ENCODE data around the gene U2AF1L4. TPM values are rescaled to one million over a fixed set of nuclear protein-coding genes. Genes with fewer than 3 reads are reported as not detected.

Gene U2AF1L4
- total and polyA plus RNA-seq, 10 of the 15 experiments (the other 5 are each of a cell fraction or from before 2014, with no cell fraction given): 7.9 to 21.6 (median 15.1) TPM

- no peak overlapping the region for H2AFZ ChIP-seq (ENCODE audit: control insufficient read depth, low read depth, low read length)
- intact Hi-C loops (cut with micrococcal nuclease; ENCODE audit: unreplicated experiment): no loop called here
- ChIA-PET POLR2A (interaction anchor here (0.6 to 2.2 kb wide), 2 partner anchors 7 to 11 kb away, joined by 4 to 18 read pairs; partner anchors contain the start of genes PSENEN and U2AF1L4), RAD21 (ENCODE audit: unreplicated experiment) (no interaction called here), SMC1A (ENCODE audit: uncharacterized antibody, unreplicated experiment) (no interaction called here), CTCF (no interaction called here)
- H3K79me2 ChIP-seq (ENCODE audit: control insufficient read depth, insufficient read depth, low read length): peaks cover 11% of the 10 kb centered on the region
- H3K4me2 ChIP-seq (ENCODE audit: control insufficient read depth, insufficient read depth): peak overlapping the region; percentile 25; the same call in 1 of the 2 replicates
- H3K36me3 ChIP-seq (ENCODE audit: control insufficient read depth in 2 of 2, insufficient read depth in 2 of 2, low read length in 1 of 2): peaks cover 0 to 2% of the 10 kb centered on the region in 2 experiments; a peak in 2 of 4 replicates
- no peaks in the 10 kb centered on the region for H3K9me3 ChIP-seq (replicated peaks; ENCODE audit: control insufficient read depth, insufficient read depth, low read length)
- TF ChIP-seq MAX (IDR thresholded peaks at IDR 0.05; ENCODE audit: low read depth, low read length): no peak
- no peak for TF ChIP-seq SPI1 (IDR thresholded peaks at IDR 0.05; ENCODE audit: borderline replicate concordance, insufficient read depth, low read depth, low read length)
- TF ChIP-seq YY1 (IDR thresholded peaks at IDR 0.05; ENCODE audit: low read depth, low read length): no peak
- TF ChIP-seq ATF3 (IDR thresholded peaks at IDR 0.05; ENCODE audit: borderline replicate concordance, extremely low read depth, low read depth, low read length): no peak
- TF ChIP-seq SIN3A (IDR thresholded peaks at IDR 0.05; ENCODE audit: low read depth, low read length): no peak
- no peak for TF ChIP-seq RAD21 (IDR thresholded peaks at IDR 0.05; ENCODE audit: insufficient read depth, low read depth, low read length)
- TF ChIP-seq REST (IDR thresholded peaks at IDR 0.05; ENCODE audit: low read depth, low read length): no peak
- TF ChIP-seq WRNIP1 (IDR thresholded peaks at IDR 0.05; ENCODE audit: borderline replicate concordance, low read depth, low read length): no peak
- TF ChIP-seq NFYA (IDR thresholded peaks at IDR 0.05; ENCODE audit: borderline replicate concordance, low read depth, low read length): no peak
- no peak for TF ChIP-seq HCFC1 (IDR thresholded peaks at IDR 0.05; ENCODE audit: low read length)
- no peak for TF ChIP-seq BCL11A (IDR thresholded peaks at IDR 0.05; ENCODE audit: low read depth, low read length)
- no peak for TF ChIP-seq HSF1 (IDR thresholded peaks at IDR 0.05; ENCODE audit: low read depth, low read length)
- no peak for TF ChIP-seq BACH1 (IDR thresholded peaks at IDR 0.05; ENCODE audit: borderline replicate concordance)
- no peak for DNase-seq (ENCODE audit: low read depth, low spot score)
- no peak overlapping the region for H3K27ac ChIP-seq (ENCODE audit: control insufficient read depth, insufficient read depth)
- ATAC-seq: no peak
- H3K9ac ChIP-seq (ENCODE audit: control insufficient read depth, insufficient read depth, low read length): no peak overlapping the region
- no TSS peak for BruUV-seq (replicated peaks)
- in situ Hi-C loops (cut with MboI): no loop called here
- no peaks in the 10 kb centered on the region for H4K20me1 ChIP-seq (ENCODE audit: control insufficient read depth, insufficient read depth)
- no peak overlapping the region for H3K4me3 ChIP-seq
- H3K27me3 ChIP-seq (replicated peaks in 1 of 2; ENCODE audit: control insufficient read depth in 2 of 2, insufficient read depth in 2 of 2, low read length in 1 of 2): no peaks in the 10 kb centered on the region
- 74% methylated on average over 69 of the region's 74 CpGs for WGBS (ENCODE audit: insufficient coverage, insufficient replicate concordance, low lambda C conversion rate, missing lambda C conversion rate)
- no peak for FAIRE-seq
- H3K4me1 ChIP-seq (ENCODE audit: control insufficient read depth, insufficient read depth, low read length): peaks cover 15% of the 10 kb centered on the region
Measured at GRCh38 chr19:35755550-35756376, 10.5 kb upstream of the U2AF1L4 start.

Measured in GM12878 (cell line).